Measurements from ENCODE around the gene TBC1D22B.

TBC1D22B gene

DNA sequence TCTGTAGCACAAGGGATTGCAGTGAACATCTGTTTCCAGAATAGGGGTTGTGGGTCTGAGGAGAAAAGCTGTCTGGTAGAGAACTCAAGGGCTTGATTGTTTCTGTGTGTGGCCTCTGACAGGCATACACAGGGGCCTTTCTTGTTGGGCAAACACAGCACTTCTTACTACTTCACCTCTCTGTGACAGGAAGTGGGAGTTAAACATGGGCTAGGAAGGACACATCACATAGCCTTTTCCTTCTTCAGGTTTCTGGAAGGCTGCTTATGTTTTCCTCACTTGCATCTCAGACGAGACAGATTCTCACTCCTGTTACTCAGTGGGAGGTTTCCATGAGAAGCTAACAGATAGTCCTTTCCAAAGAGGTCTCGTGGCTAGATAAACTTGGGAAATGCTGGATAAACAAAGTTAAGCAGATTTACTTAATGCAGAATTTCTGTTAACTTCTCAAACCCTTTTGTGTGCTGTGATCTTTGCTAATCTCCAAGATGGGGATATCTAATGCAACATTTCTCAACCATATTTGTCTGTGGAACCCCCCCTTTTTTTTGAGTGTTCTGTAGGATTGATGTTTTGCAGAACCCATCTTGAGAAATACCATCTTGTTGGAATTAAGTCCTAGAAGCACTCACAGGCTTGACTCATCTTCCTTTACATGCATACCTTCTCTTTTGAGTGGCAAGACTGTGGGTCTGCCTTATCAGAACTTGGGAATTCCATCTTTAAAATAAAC, 54.3 kb downstream of the TBC1D22B start:
- TF ChIP-seq GATA2 (IDR thresholded peaks at IDR 0.05; ENCODE audit: low read depth, low read length) (no peak), GATA3 (IDR thresholded peaks at IDR 0.05; ENCODE audit: low read depth, low read length) (no peak)

DNA sequence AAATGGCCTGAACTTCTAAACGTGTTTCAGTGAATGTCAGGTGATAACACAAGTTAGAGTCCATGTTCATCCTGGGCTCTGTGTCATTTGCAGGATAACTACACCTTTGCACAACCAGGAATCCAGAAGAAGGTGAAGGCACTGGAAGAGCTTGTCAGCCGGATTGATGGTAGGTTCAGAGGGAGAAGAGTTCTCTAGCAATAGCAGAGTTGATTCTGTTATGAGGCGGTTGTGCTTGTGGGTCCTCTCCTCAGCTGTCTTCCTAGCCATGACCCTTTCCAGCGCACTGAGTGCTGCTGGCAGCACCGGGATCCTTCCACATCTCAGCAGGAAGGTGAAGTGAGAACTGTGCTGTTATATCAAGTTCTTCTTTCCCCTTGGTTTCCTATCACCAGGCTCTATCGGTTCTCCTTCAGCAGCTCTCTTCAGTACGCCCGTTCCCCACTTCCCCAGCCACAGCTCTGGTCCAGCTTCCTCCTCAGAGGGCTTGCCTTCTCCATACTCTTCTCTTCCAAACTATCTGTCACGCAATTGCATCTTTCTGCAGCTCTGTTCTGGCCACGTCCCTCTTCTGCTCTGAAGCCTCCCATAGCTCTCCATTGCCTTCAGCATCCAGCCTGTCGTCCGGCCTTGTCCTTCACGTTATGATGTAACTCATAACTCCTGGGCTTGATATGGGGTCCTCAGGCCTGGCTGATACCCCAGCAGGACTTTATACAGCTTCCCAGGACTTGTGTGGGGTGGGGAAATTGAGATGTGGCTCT, 56.3 kb downstream of the TBC1D22B start:
- no peak for TF ChIP-seq GATA3 (IDR thresholded peaks at IDR 0.05; ENCODE audit: low read depth, low read length)

DNA sequence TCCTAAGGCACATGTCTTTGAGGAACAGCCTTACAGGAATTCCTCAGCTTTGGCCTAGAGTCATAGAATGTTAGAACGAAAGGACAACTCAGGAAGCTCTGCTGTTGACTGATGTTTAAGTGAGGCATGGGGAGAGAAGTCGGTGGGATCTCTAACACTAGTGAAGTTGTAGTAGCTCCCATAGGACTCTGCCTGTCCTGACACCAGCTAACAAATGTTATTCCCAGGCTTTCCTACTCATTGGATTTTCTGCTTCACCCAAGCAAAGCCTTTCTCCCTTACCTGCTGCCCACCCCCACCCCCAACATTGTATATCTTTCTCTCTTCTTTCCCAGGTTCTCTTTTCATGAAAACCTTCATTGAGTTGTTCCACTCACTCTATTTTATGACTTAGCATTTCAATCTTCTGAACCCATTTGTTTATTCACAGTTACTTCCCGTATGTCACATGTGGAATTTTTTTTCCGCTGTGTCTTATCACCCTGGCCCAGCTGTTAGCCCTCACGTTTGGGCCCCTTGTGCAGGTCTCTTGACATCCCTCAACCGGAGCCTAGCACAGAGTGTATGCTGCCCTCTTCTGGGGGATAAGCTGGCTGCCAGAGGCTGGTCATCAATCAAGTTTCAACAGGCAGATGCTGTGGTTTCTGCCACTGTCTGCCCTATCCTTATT, 57.0 kb downstream of the TBC1D22B start:
- TF ChIP-seq GATA2 (IDR thresholded peaks at IDR 0.05; ENCODE audit: low read depth, low read length) (no peak), GATA3 (IDR thresholded peaks at IDR 0.05; ENCODE audit: low read depth, low read length) (no peak)

DNA sequence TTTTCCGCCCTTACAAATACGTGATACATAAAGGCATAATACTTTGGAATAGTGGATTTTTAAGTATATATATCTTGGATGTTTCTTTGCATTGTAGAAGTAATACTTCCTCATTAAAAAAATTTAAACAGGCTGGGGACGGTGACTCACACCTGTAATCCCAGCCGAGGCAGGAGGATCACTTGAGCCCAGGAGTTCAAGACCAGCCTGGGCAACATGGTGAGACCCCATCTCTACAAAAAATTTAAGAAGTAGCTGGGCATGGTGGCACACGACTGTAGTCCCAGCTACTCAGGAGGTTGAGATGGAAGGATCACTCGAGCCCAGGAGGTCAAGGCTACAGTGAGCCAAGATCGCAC, 57.6 kb downstream of the TBC1D22B start:
- TF ChIP-seq GATA2 (IDR thresholded peaks at IDR 0.05; ENCODE audit: low read depth, low read length) = no peak
- no peak for TF ChIP-seq GATA3 (IDR thresholded peaks at IDR 0.05; ENCODE audit: low read depth, low read length)

DNA sequence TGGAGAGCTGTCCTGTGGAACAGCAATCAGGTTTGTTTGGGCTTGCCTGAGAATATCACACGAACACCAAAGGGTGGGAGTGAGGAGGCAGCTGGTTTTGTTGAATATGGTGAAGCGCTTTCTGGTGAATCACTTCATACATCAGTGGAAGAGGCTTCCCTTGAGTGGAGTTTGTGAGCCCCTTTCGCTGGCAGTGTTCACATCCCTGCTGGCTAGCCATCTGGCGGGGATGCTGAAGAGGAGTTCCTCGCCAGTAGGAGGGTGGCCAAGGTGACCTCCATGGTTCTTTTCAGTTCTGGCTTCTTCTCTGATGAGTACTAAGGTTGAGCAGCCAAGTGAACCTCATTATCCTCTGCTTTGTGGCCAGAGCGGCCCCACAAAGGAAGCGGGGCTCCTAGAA, 58.5 kb downstream of the TBC1D22B start:
- TF ChIP-seq GATA3 (IDR thresholded peaks at IDR 0.05; ENCODE audit: low read depth, low read length) = no peak
- no peak for TF ChIP-seq GATA2 (IDR thresholded peaks at IDR 0.05; ENCODE audit: low read depth, low read length)

DNA sequence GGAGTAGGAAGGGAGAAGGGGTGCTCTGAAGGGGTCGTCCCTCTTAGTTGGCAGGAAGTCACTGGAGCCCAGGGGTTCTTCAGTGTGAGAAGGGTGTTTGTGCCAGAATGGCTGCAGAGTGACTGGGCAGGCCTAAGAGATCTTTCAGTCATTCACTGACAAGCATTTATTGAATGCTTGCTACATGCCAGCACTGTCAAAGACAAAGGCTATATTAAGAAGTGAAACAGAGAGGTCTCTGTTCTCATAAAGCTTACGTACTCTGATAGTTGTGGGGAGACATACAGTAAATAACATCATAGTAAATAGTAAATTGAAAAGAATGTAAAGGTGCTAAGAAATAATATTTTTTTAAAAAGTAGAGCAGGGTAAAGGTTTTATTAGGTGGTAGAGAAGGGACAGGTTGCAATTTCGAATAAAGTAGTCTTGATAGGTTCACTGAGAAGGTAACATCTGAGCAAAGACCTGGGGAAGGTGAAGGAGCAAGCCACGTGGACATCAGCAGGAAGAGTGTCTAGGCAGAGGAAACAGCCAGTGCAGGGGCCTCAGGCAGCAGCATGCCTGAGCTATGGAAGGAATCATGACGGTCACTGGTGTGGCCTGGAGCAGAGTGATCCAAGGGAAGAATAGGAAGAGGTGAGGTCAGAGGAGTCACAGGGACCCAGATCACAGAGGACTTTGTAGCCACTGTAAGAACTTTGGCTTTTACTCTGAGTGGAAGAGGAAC, 59.9 kb downstream of the TBC1D22B start:
- no peak for TF ChIP-seq GATA3 (IDR thresholded peaks at IDR 0.05; ENCODE audit: low read depth, low read length)
- no peak for TF ChIP-seq GATA2 (IDR thresholded peaks at IDR 0.05; ENCODE audit: low read depth, low read length)

DNA sequence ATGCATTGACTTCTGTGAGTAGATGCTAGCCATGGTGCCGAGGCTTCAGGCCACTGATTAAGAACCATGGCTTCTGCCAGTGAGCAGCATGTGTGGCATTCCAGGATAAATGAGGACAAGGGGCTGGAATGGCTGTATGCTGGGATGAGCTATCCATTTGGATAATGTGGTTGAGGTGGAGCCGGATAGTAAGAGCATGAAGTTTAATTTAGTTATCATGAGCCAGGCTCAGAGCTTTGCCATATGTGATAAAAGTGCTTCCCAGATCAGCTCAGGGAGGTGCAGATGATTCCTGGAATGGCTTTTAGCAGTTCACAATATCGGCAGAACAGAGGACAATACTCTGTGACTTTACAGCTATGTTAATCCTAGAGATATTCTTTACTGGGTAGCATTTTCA, 61.6 kb downstream of the TBC1D22B start:
- TF ChIP-seq GATA2 (IDR thresholded peaks at IDR 0.05; ENCODE audit: low read depth, low read length) = no peak
- no peak for TF ChIP-seq GATA3 (IDR thresholded peaks at IDR 0.05; ENCODE audit: low read depth, low read length)

DNA sequence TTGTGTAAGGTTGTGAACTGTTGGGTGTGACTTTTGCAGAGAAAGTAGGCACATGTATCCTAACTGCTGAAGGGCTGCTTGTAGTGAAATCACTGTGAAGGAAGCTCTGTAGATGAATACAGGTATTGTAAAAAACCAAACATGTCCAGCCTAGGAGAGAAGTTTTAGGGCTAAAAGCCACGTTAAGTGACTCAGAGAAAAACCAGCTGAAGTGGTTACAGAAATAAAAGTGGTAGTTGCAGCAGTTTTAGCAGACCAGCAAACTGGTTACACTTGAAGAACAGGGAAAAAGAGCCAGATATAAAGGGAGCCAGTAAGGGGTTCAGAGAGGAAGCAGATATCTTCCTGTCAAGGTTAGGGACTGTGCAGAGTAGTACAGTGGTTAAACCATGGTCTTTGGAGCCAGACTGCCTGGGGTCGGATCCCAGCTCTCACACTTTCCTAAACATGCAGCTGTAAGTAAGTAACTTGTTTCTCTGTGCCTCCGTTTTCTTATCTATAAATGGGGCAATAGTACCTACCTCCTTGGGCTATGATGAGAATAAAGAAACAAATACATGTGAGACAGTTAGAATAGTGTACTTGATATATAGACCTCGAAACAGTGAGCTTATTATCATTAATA, 62.4 kb downstream of the TBC1D22B start:
- TF ChIP-seq GATA3 (IDR thresholded peaks at IDR 0.05; ENCODE audit: low read depth, low read length) (no peak), GATA2 (IDR thresholded peaks at IDR 0.05; ENCODE audit: low read depth, low read length) (no peak)

DNA sequence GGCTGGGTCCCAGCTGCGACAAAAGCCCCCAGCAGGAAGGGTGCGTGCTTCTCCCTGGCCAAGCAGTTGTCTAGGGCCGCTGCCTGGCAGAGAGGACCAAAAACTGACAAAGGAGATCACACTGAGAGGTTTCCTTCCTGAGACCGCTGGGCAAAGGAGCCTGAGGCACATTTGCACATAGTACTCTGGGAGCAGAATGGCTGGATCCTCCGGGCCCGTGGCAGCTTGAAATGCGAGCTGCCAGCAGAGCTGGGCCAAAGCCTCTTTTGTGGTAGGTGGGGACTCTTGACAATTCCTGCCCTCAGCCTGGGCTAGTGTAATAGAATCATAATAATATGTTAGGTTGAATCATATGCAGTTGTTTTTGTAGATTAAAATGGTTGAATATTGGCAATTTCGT, 63.1 kb downstream of the TBC1D22B start:
- TF ChIP-seq GATA3 (IDR thresholded peaks at IDR 0.05; ENCODE audit: low read depth, low read length) (no peak), GATA2 (IDR thresholded peaks at IDR 0.05; ENCODE audit: low read depth, low read length) (no peak)

DNA sequence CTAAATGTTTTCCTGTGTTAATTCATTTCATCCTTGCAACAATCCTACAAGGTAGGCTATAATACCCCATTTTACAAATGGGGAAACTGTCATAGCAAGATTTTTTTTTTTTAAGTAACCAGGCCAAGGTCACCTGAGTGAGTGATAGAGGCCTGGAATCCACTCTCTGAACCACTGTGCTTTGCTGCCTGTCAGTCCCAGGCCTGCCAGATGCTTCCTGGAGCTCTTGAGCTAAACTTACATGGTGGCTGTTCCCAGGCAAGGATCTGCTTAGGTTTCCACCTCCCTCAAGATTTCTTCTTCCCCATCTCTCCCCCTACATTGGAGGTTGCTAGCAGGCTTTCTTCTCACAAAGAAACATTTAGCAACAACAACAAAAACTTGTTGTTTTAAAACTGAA, 63.5 kb downstream of the TBC1D22B start:
- TF ChIP-seq GATA2 (IDR thresholded peaks at IDR 0.05; ENCODE audit: low read depth, low read length) = no peak
- TF ChIP-seq GATA3 (IDR thresholded peaks at IDR 0.05; ENCODE audit: low read depth, low read length) = no peak

DNA sequence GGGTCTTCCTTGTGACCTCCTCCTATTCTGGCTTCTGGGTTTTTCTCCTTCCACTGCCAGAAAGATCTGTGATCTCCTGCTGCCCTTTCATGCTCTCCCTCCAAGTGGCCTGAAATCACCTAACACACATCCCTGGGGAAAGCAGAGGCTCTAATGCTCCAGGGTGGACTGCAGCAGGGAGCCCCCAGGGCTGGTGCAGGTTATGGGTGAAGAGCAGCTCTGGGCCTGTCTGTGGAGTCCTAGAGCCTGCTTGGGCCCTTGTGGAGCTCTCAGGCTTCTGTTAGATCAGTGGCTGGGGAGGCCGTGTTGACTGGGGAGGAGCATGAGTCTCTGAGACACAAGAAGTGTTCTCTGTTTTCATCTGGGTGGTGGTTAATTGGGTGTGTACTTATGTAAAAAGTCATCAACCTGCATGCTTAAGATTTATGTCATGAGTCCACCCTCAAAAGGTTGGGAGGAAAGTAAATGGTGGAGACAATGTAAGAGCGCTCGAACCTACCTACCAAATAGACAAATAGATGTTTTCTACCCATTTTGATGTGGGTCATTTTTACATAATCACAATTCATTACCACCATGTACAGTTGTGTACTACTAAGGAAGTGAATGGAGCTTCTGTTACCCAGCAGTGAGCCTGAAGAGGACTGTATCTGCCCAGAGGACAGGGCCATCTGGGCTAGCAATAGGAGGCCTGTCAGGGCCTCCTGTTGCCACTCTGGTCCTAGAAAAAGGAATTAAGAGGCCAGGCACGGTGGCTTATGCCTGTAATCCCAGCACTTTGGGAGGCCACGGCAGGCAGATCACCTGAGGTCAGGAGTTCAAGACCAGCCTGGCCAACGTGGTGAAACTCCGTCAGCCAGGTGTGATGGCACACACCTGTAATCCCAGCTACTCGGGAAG, 64.2 kb downstream of the TBC1D22B start:
- TF ChIP-seq GATA3 (IDR thresholded peaks at IDR 0.05; ENCODE audit: low read depth, low read length) (no peak), GATA2 (IDR thresholded peaks at IDR 0.05; ENCODE audit: low read depth, low read length) (no peak)

DNA sequence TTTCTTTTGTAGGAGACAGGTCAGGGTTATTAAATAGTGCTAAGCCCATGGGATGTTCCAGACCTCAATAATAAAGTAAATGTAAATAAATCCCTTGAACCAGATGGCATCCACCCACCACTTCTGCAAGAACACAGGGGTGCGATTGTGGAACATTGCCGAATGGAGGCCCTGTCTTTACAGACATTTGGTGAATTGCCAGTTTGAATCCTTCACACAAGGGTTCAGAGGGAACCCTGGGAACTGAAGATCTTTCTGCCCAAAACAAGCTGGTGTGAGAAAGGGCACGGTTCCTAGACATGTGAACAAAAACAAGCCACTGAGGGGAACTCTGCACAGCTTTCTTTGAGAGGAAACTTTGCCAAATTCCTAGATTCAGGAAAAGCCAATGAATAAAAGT, 66.0 kb downstream of the TBC1D22B start:
- TF ChIP-seq GATA3 (IDR thresholded peaks at IDR 0.05; ENCODE audit: low read depth, low read length) (no peak), GATA2 (IDR thresholded peaks at IDR 0.05; ENCODE audit: low read depth, low read length) (no peak)
